CD14-positive monocyte (primary cell): ENCODE results near the gene EIF4G2. TPM values are rescaled to one million over a fixed set of nuclear protein-coding genes. Genes with fewer than 3 reads are reported as not detected.

Experiments
- DNase-seq, 3 donors: peaks; one replicate each; pipeline ENCODE4 v3.0.0-alpha.2; 2011 to 2022
- H2AFZ ChIP-seq: 2 replicates; pipeline ENCODE4 v1.6.0; 2012; ENCODE audit warnings: mild to moderate bottlenecking, low read depth, low read length, inconsistent platforms; ENCODE audit not compliant: insufficient read depth, poor library complexity, severe bottlenecking
- H3K27ac ChIP-seq, 2 donors: 1 replicate in 1 of 2; 2 replicates in 1 of 2; pipeline ENCODE4 v1.5.1; 2012 to 2013; ENCODE audit warnings: low read length in 2 of 2, control low read depth in 1 of 2, inconsistent platforms in 1 of 2, low read depth in 1 of 2, mild to moderate bottlenecking in 1 of 2
- H3K27me3 ChIP-seq, 2 donors: one replicate each; pipeline versions ENCODE4 v1.6.0 to v1.6.1; 2011 to 2013; ENCODE audit warnings: low read length in 2 of 2; ENCODE audit not compliant: control insufficient read depth in 2 of 2, insufficient read depth in 2 of 2
- H3K36me3 ChIP-seq, 2 donors: replicated peaks in 1 of 2; 1 replicate in 1 of 2; 2 replicates in 1 of 2; pipeline versions ENCODE4 v1.5.1 to v1.6.1; 2012 to 2013; ENCODE audit warnings: low read length in 2 of 2, control low read depth in 1 of 2, inconsistent platforms in 1 of 2, mild to moderate bottlenecking in 1 of 2; ENCODE audit not compliant: insufficient read depth in 2 of 2, control insufficient read depth in 1 of 2
- H3K4me1 ChIP-seq, 2 donors: 1 replicate in 1 of 2; 2 replicates in 1 of 2; pipeline versions ENCODE4 v1.5.1 to v1.6.1; 2012 to 2013; ENCODE audit warnings: low read length in 2 of 2, control low read depth in 1 of 2, inconsistent platforms in 1 of 2, mild to moderate bottlenecking in 1 of 2, moderate library complexity in 1 of 2; ENCODE audit not compliant: insufficient read depth in 2 of 2, control insufficient read depth in 1 of 2
- H3K4me2 ChIP-seq: replicated peaks from 2 replicates; pipeline ENCODE3; 2012; ENCODE audit warnings: low read length, moderate library complexity, mild to moderate bottlenecking; ENCODE audit not compliant: poor library complexity, severe bottlenecking; ENCODE audit errors: extremely low read depth
- H3K4me3 ChIP-seq, 3 experiments: fragments of 200-600 bp in 1 of 3; sonication (generic) in 1 of 3; replicated peaks in 1 of 3; 1 replicate in 2 of 3; 2 replicates in 1 of 3; pipeline ENCODE4 v1.5.1; 2011 to 2013; ENCODE audit warnings: low read length in 3 of 3, mild to moderate bottlenecking in 3 of 3, control low read depth in 2 of 3, low read depth in 2 of 3, inconsistent platforms in 1 of 3, moderate library complexity in 1 of 3
- H3K79me2 ChIP-seq: 2 replicates; pipeline ENCODE4 v1.6.0; 2012; ENCODE audit warnings: mild to moderate bottlenecking, control low read depth, inconsistent platforms, low read length, moderate library complexity; ENCODE audit not compliant: insufficient read depth
- H3K9ac ChIP-seq: 2 replicates; pipeline ENCODE4 v1.6.0; 2017; ENCODE audit warnings: low read length, mild to moderate bottlenecking; ENCODE audit not compliant: insufficient read depth, poor library complexity, severe bottlenecking
- H3K9me3 ChIP-seq, 2 donors: replicated peaks in 1 of 2; 1 replicate in 1 of 2; 2 replicates in 1 of 2; pipeline versions ENCODE4 v1.5.1 to v1.6.1; 2012 to 2013; ENCODE audit warnings: low read length in 2 of 2, control low read depth in 1 of 2; ENCODE audit not compliant: control insufficient read depth in 1 of 2, insufficient read depth in 1 of 2
- H4K20me1 ChIP-seq: 2 replicates; pipeline ENCODE4 v1.6.0; 2012; ENCODE audit warnings: mild to moderate bottlenecking, low read length, control low read depth, moderate library complexity; ENCODE audit not compliant: insufficient read depth
- H3K27ac Mint-ChIP-seq, 7 donors: one replicate each; pipeline ENCODE4 v1.8.0; 2020; ENCODE audit warnings: mild to moderate bottlenecking in 7 of 7, mixed read lengths in 7 of 7, moderate library complexity in 6 of 7, inconsistent platforms in 2 of 7
- H3K27me3 Mint-ChIP-seq, 3 donors: one replicate each; pipeline ENCODE4 v1.8.0; 2021 to 2022; ENCODE audit warnings: low read depth in 3 of 3, mild to moderate bottlenecking in 3 of 3, mixed read lengths in 3 of 3, moderate library complexity in 3 of 3, inconsistent platforms in 1 of 3
- H3K36me3 Mint-ChIP-seq, 2 donors: one replicate each; pipeline ENCODE4 v1.8.0; 2020; ENCODE audit warnings: mixed read lengths in 2 of 2, inconsistent platforms in 1 of 2, mild to moderate bottlenecking in 1 of 2
- H3K4me1 Mint-ChIP-seq: one replicate; pipeline ENCODE4 v1.8.0; 2020; ENCODE audit warnings: mild to moderate bottlenecking, mixed read lengths
- H3K4me3 Mint-ChIP-seq, 2 donors: one replicate each; pipeline ENCODE4 v1.8.0; 2020; ENCODE audit warnings: mild to moderate bottlenecking in 2 of 2, mixed read lengths in 2 of 2, moderate library complexity in 1 of 2
- H3K9me3 Mint-ChIP-seq, 7 donors: one replicate each; pipeline ENCODE4 v1.8.0; 2020 to 2022; ENCODE audit warnings: mixed read lengths in 7 of 7, mild to moderate bottlenecking in 6 of 7, moderate library complexity in 6 of 7, inconsistent platforms in 2 of 7
- CTCF ChIP-seq: fragments of 200-600 bp; IDR thresholded peaks from one replicate; pipeline ENCODE4 v1.8.0; 2022; ENCODE audit warnings: antibody characterized with exemption, mild to moderate bottlenecking
- WGBS: methylation state at CpG from one replicate; pipeline ENCODE4 v1.1.5; 2013; ENCODE audit warnings: missing lambda C conversion rate; ENCODE audit not compliant: insufficient coverage; 5-methylcytosine and 5-hydroxymethylcytosine counted together
- intact Hi-C, 2 donors: fragments of 100-400 bp; cut with micrococcal nuclease; formaldehyde crosslinking; loops; one replicate each; pipeline versions ENCODE4 v1.15.0 to v1.15.1; 2023
- polyA plus RNA-seq, 3 donors: library from polyadenylated mRNA; depleted of rRNA in 1 of 3; unstranded in 2 of 3; stranded (reverse) in 1 of 3; fragments of 300-500 nt in 2 of 3; fragments of >200 nt in 1 of 3; fragmentation: Illumina TruSeq in 2 of 3; gene quantifications; 1 replicate in 2 of 3; 2 replicates in 1 of 3; pipeline ENCODE4 v1.2.3, GENCODE V29; 2012 to 2021

The EIF4G2 gene
- polyA plus RNA-seq, 3 donors: 334 to 439 (median 386) TPM

GRCh38 chr11:10764412-10764811 lies 44.3 kb downstream of the EIF4G2 start:
- Histone ChIP-seq H3K4me2 (no peak overlapping the region), H4K20me1 (no peaks in the 10 kb centered on the region), H3K9ac (no peak overlapping the region), H3K4me1 (no peaks in the 10 kb centered on the region), H3K9me3 (no peaks in the 10 kb centered on the region), H3K27me3 (no peaks in the 10 kb centered on the region), H3K36me3 (peaks cover 56% of the 10 kb centered on the region in 2 donors), H3K27ac (no peak overlapping the region), H2AFZ (no peak overlapping the region), H3K79me2 (no peaks in the 10 kb centered on the region), H3K4me3 (no peak overlapping the region)
- Mint-ChIP-seq H3K36me3 (peaks cover 0 to 56% of the 10 kb centered on the region in 2 donors), H3K9me3 (no peaks in the 10 kb centered on the region), H3K4me1 (peaks cover 2% of the 10 kb centered on the region), H3K4me3 (no peak overlapping the region), H3K27me3 (no peaks in the 10 kb centered on the region), H3K27ac (no peak overlapping the region)
- WGBS: 83% methylated on average over 7 of the region's 12 CpGs
- DNase-seq: no peak
- no peak for TF ChIP-seq CTCF
- intact Hi-C loops: no loop called here

- intact Hi-C loops: no loop called here
- Histone ChIP-seq H3K36me3 (peaks cover 62 to 63% of the 10 kb centered on the region in 2 donors), H2AFZ (no peak overlapping the region), H3K27ac (no peak overlapping the region), H3K4me3 (no peak overlapping the region), H3K9ac (no peak overlapping the region), H3K4me2 (no peak overlapping the region), H3K79me2 (no peaks in the 10 kb centered on the region), H3K27me3 (no peaks in the 10 kb centered on the region), H4K20me1 (no peaks in the 10 kb centered on the region), H3K9me3 (no peaks in the 10 kb centered on the region), H3K4me1 (no peaks in the 10 kb centered on the region)
- 100% methylated on average over 1 of the region's 4 CpGs for WGBS
- peaks cover 2% of the 10 kb centered on the region for H3K4me1 Mint-ChIP-seq
- no peak for TF ChIP-seq CTCF
- no peaks in the 10 kb centered on the region for H3K9me3 Mint-ChIP-seq
- no peak overlapping the region for H3K4me3 Mint-ChIP-seq
- no peaks in the 10 kb centered on the region for H3K27me3 Mint-ChIP-seq
- H3K27ac Mint-ChIP-seq: no peak overlapping the region
- DNase-seq: no peak
- H3K36me3 Mint-ChIP-seq: peaks cover 0 to 56% of the 10 kb centered on the region in 2 donors
These were observed 45.0 kb downstream of the EIF4G2 start for GRCh38 chr11:10763766-10764165.
